NCI-H2196 (cell line): ENCODE data around the gene ADCY2.

Source experiments
- DNase-seq: peaks from one replicate; lab custom pipeline; 2025; ENCODE audit not compliant: unreplicated experiment; lab: John Stamatoyannopoulos, UW

ADCY2 gene

DNA sequence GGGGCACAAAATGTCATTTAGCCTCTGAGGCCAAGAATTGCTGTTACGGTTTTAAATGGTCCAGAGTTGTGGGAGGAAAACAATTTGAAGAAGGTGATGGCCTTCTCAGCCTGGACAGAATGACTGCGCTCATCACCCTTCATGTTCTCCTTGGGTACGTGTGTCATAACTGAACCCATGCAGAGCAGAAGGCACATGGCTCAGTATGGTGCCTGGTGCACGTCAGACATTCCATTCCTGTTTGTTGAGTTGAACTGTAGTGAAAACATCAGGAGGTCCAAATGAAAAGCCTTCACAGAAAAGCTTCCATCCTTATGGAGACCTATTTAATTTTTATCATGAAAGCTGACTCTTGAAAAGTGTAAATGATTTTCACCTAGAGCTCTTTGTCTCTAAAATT, 321.8 kb downstream of the ADCY2 start:
- DNase-seq, result no peak

DNA sequence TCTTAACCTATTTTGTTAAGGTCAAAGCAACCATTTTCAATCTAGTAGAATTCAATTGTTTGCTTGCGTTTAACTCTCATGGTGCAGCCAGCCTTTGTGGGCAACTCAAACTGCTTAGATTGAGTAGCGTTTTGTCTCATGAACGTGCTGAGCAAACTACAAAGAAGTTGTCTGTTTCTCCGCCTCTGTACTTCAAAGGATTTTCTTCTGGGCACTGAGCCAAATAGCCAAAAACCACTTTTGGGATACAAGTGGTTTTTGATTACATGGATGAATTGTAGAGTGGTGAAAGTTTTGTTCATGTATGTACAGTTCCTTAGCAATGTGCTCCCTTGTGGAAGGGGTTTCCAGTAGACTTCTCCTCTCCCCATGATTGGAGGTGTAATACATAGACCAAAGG, 332.1 kb downstream of the ADCY2 start:
- DNase-seq, result no peak

DNA sequence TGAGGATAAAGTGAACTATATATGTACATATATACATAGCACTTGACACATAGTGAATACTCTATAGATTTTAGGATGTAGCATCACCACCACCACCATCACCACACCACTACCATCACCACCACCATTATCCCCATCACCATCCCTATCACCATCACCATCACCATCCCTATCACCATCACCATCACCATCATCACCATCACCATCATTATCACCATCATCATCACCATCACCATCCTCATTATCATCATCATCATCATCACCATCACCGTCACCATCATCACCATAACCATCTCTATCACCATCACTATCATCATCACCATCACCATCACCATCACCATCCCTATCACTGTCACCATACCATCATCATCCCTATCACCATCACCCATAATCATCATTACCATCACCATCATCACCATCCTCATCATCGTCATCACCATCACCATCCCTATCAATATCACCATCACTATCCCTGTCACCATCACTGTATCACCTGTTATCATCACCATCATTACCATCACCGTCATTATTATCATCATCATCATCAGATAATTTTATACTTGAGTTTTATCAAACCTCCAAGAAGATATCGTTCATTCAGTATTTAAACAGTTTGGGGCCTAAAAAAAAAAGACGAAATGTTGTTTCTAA, 345.6 kb downstream of the ADCY2 start:
- no peak for DNase-seq

DNA sequence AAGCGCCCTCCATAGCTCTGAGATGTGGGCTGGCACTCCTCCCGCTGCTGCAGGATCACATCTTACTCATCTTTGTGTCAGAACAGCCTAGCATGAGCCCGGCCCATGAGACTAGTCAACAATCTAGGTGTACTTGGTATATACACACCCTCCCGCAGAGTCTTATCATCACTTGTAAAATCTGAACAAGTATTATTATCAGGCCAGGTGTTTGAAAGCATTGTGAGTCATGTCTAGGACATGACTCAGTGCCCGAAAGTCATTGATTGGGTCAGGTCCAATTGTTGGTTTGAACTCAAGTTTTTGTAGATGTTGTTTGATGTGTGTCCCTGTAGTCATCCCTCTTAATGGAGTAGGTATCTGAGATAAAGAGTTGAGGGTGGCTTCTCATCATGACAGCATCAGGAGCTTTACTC, 346.3 kb downstream of the ADCY2 start:
- DNase-seq, result no peak

DNA sequence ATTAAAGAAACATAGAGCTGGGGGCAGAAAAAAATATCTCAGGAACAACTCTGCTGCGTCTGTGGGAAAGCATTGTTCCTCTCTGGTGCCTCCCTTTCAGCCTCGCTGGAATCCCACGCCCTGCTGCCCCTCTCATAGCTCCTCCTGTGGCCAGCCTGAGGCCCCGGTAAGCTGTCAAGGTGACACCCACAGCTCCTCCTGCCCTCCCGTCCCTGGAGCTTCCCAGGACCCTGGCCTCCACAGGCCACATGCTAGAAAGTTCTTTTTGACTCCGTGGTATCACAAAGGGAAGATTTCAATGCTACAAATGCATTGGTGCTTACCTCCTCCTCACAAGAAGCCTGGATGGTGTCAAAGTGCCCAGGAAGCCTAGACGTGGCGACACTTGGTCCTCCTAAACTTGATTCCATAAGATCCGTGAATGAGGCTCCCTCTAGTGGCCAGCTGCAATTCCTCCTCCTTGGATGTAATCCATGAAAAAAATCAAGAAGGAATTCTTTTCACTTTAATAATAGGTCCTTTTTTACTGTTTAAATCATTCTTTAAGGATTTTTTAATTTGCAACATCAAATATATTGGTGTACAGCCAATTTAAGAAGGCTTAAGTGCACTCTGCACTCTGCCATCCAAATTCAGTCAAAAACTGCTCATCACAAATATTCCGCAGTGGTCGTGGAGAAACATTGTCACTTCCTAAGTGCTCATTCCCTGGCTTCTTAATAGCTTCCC, 350.1 kb downstream of the ADCY2 start:
- DNase-seq, result peak; percentile 84

DNA sequence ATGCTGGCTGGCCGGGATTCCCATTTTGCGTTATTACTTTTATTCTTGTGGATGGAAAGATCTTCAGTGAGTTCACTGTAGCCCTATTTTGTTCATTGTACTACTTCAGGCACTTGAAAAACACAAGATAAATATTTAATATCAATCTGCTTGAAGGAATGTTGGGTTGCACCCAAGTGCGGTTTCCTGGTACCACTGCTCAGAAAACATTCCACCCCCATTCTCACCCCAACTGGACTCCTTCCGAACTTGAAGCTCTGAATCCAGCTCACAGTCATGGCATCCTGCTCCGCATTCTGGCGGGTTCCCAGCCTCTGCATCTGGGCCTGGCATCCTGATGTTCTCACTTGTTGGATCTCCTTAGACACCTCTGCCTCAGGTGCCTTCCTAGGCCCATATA, 351.8 kb downstream of the ADCY2 start:
- no peak for DNase-seq

- no peak for DNase-seq
These were observed 353.7 kb downstream of the ADCY2 start for GRCh38 chr5:7749626-7750025.

GRCh38 chr5:7751874-7752273, 355.9 kb downstream of the ADCY2 start:
- DNase-seq, result no peak

DNA sequence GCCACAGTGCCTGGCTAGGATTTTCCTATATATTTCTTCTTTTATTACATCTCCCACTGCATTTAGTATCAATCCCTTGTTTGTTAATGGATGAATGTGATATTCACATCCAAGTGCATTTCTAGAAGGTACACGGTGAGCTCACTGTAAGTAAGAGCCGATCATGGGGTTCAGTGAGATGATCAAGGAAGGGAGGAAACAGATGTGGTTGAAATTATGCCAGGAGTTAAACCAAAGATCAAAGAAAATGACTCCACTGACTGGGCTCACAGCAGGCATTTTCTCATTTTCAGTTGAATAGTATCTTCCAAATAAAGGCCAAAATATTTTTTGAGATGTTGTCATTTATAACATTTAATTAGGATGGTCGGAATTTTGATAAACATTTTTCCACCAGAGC, 357.2 kb downstream of the ADCY2 start:
- DNase-seq, result no peak

DNA sequence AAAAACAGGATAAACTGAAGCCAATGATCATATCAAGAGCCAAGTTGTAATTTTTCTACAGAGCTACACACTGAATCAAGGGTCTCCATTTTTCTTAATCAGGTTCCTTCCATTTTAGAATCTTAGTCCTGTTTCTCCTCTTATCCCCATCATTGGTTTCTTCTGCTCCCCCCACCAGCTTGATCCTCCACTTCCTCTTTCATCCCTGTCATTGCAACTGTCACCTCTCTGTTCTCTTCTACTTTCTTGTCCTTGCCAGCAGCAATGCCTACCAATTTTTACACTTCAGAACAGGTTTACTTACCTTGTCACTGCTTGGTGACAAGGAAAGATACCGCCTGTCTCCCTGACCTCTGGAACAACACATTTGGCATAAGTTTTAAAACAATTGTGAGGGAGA, 357.7 kb downstream of the ADCY2 start:
- no peak for DNase-seq

DNA sequence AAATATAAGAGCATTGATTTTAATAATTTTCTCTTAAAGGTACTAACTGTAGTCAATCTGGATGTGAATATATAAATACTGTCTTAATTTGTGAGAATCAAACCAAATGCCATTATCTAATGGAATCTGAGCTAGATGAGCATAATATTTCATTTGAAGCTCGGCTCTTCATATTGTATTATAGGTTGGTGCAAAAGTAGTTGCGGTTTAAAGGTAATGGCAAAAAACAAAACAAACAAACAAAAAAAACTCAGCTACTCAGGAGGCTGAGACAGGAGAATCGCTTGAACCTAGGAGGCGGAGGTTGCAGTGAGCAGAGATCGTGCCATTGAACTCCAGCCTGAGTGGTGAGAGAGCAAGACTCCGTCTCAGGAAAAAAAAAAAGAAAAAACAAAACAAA, 358.6 kb downstream of the ADCY2 start:
- no peak for DNase-seq

DNA sequence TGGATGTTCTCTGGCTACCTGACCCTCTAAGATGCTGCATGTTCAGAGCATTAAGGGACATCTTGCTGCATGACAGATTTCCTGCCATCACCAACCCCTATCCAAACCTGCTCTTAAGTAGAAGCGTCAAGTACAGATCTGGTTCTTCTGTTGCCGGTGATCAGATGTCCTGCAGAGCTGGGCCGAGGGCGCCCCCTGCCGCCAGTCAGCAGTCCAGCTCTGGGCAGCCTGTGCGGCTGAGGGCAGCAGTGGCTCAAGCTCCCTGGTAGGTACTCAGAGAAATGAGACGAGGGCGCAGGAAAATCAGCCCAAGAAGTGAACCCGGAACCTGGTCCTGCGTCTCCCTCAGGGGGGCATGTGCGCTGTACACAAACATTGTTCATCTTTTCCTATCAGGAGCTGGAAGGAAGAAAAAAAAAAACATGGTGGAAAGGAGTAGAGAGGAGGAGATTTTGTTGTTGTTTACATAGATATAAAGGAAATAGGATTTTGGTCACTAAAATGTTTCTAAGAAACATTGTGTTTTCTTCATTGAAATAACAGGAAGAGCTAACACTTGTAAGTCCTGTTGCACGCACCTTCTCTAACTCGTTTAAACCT, 359.2 kb downstream of the ADCY2 start:
- DNase-seq, result peak; percentile 46

DNA sequence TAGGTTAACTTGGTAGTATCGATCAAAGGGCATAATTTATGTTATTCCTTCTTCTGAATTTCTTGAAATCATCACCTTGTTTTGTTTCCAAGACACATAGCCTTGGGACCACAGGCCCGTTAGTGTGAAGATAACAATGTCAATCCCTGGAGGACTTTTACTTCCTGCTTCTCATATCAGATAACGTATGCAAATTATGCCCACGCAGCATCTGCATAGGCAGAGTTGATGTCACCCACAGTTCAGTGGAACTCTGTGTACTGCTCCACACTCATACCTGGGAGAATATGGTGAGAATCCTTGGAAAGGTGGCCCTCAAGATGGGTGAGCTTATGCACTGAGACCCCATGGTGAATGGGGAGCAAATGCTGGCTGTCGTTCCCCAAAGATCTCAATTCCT, 360.0 kb downstream of the ADCY2 start:
- DNase-seq, result no peak

GRCh38 chr5:7756453-7756852, 360.5 kb downstream of the ADCY2 start:
- DNase-seq, result no peak

DNA sequence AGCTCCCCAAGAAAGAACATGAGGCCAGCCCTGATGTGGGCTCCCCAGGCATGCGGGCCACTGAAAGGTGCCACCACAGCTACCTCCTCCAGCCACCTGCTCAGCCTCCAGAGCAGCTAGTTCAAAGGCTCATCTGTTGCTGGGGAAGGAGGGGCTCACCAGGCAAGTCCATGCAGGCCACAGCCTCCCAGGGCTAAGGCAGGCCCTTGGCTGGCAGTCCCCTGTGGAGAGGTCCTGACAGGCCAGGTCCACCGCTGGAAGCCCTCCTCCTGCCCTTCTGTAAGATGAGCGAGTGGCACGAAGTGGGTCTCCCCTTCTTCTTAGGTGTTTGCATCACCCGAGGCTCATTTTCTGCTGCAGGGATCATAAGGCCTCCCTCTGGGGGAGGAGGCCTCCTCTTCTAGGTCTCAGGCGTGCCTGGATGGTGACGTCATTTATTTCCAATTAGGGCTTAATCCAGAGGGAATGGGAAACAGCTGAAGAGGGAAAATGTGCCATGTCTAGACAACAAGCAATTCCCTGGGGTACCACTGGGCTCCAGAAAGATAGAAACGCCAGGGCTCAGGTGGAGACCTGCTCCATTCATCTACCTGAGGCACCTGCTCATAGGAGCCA, 363.4 kb downstream of the ADCY2 start:
- no peak for DNase-seq

GRCh38 chr5:7759951-7760580, 364.1 kb downstream of the ADCY2 start:
- DNase-seq, result no peak

DNA sequence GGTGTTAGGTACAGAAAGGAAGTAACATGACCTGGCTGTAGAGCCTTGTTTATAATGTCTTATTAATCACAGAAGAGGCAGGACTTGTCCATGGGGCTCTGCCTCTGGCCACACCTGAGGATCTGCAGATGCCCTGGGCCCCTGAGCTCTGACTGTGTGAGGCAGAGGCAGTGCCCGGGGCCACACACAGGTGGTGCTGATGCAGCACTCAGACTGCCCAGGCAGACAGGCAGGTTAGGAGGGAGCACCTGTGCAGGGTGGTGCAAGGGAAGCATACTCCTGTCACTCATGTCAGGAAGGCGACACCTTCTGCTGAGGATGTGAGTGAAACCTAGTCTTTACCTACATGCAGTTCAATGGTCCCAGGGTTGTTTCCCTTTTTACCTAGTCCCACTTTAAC, 366.3 kb downstream of the ADCY2 start:
- no peak for DNase-seq

DNA sequence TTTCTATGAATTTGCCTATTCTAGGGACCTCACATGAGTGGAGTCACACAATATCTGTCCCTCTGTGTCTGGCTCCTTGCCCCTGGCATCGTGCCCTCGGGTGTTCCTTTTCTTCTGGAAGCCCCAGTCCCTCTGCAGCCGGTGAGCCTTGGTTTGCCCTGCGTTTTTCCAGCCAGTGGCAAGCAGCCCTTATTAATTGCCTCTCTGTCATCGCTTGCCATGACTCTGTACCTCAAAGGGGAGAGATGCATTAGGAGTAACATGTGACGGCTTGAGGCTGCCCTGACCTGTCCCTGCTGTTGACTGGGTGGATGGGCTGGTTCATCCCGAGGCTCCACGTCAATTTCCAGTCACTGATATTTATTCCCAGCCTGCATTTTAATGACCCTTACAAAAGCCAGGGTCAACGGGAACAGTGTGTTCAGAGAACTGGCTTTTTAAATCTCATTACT, 367.7 kb downstream of the ADCY2 start:
- no peak for DNase-seq

DNA sequence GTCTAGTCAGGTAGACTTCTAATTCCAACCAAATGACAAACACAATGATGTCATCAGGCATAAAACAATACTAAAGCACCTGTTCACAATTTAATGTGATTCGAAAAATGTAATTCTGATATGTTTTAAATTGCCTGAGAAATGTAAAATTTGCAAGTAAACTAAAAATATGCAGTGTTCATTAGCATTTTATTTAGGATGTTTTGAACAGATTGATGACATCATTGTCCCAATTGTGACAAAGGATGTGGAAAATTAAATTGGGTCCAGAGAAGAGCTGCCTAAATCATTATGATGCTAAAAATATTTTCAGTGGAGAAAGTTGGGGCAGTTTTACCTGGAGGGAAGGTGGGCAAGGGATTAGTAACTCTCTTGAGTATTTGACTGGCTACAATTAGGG, 368.5 kb downstream of the ADCY2 start:
- DNase-seq, result no peak

- no peak for DNase-seq
These were observed 374.5 kb downstream of the ADCY2 start for GRCh38 chr5:7770436-7770835.

- no peak for DNase-seq
These were observed 376.2 kb downstream of the ADCY2 start for GRCh38 chr5:7772141-7772540.

DNA sequence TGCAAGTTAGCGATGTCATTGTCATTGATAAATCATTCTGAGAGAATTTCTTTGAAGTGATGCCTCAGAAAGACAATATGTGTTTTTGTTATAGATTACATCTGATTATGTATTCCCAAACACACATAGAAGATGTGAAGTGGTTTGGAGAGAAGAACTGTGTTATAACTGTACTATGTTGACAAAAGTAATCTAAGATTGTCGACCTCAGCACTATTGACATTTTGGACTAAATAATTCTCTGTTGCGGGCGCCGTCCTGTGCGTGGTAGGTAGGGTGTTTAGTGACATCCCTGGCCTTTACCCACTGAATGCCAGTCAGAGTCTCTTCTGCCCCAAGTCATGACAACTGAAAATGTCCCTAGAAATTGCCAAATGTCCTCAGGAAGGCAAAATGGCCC, 377.2 kb downstream of the ADCY2 start:
- DNase-seq, result no peak
